ENCODE data around the gene SIX4.

SIX4 gene

DNA sequence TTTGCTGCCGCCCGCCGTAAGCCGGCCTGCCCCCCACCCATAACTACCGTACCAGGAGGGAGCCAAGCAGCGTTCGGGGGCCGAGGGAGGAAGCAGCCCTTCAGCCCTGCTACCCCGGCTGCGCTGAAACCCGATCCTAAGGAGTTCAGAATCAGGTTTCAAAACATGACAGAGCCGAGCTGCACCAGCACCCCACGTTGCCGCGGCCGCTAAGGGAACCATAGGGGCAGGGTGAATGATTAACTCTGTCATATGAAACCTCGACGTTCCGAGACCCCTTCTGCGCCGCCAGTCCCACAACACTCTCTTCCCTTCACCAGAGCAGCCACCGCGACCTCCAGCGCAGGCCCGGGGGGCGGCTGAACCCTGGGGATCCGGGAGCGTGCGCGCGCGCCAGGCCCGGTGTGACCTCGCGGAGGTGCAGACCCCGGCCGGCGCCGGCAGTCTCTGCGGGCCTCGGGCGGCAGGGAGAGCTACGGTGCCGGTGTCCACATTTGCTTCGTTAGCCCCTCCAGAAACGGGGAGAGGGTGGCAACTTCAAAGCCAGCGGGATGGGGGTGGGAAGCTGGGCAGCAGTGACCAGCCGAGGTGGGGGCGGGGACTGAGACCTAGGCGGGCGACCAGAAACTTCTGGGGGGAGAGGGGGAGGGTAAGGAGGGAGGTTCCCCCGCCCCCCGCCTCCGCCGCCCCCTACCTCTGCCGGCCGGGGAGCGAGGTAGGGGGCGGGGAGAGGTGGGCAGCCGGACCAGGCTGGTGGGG is 1.6 kb downstream of the SIX4 start:
- DNase-seq (ENCODE audit: low spot score) (peak; percentile 71), FAIRE-seq (peak; percentile 98)

DNA sequence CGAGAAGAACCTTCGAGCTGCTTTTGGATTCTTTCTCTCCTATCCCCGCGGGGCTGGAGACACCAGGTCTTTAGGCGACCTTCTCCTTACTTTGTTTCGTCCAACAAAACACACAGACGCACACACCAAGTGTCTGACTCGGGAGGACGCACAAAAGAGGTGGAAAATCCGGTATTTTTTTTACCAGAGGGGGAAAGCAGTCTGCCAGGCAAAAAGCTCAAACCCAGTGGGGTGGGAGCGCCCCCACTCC is 2.1 kb downstream of the SIX4 start:
- DNase-seq (ENCODE audit: low spot score) (no peak), FAIRE-seq (no peak)

DNA sequence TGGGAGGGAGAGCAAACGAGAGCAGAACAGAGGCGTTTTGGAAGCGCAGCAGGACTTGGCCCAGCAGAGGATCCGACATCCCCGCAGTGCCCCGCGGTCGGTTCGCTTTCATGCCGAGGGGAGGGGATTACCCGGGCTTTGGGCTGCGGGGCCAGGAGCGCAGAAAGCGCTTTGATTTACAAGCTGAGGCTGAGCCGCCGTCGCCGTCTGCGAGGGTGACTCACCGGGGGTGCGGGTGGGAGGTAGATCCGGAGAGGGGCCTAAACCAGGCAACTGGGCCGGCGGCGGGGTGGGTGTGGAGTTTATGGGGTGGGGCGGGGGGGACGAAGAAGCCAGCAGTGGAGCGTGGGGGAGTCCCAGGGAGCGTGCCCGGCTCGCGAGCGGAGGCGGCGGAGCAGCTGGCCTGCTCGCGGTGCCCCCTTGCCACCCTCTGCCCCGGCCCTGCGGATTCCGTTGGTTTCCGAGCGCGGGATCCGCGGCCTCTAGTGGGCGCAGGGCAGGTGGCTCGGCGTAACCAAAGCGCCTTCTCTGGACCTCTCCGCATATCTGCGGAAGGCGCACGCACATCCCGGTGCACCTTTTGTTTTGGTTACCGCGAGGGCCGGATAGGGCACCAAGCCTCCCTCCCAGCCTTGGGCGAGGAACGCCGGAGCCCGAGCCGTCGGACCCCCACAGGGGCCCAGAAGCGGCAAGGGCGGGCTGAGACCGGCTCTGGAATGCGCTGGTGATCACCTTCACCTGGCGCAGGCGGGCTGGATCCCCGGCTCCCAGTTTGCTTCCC is 2.6 kb downstream of the SIX4 start:
- FAIRE-seq: peak; percentile 98

DNA sequence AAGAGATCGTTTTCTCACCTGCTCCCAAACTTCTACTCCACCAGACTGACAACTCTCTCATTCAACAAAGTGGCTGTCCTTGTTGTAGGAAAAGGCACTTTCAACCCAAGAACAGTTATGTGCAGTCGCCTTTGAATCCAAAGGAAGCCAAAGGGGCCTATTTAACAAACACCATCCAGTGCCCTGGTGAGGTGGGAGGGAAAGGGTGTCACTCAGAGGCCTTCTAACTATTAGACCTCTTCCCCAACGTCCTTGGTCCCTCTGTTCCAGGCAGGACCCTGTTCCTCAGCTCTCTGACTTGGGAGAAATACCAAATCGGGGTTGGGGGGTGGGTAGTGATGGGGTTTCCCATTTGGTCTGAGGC is 3.2 kb downstream of the SIX4 start:
- DNase-seq (ENCODE audit: low spot score): peak; percentile 27
- FAIRE-seq: no peak

More for the DNA sequence above, 2.6 kb downstream of the SIX4 start:
- DNase-seq (ENCODE audit: low spot score): peak; percentile 88

DNA sequence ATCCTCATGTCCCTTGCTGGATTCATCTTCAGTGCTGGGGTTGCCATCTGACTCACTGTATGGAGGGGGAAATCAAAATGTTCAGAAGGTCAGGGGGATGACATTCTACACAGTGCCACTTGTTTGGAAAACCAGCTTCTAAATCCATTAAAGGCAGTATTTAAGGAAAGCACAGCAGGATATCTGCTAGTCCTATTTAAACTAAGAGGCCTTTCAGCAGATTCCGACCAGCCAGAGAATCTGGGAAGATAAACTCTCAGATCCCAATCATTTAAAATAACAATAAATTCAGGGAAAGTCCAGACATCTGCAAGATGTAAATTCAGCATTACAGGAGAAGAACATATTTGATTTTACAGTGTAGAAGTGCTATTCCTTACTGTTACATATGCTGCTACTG is 3.8 kb downstream of the SIX4 start:
- FAIRE-seq (no peak), DNase-seq (ENCODE audit: low spot score) (no peak)

DNA sequence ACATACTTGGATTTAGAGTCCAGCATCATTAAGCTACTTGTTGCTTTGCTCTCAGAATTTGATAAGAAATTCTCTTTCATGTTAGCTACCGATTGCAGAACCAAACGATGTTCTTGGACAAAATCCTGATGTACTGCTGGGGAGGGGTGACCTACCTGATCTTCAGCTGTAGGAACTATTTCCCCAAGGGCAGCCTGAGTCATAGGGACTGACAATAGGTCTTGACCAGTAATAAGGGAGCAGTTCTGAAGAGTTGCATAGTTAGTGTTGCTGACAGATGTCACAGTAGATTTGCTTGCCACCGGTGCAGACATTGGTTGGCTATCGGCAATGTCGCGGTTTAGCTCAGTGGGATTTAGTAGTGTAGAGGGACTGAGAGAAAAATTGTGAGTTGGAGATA is 10.6 kb downstream of the SIX4 start:
- DNase-seq (ENCODE audit: low spot score) (no peak), FAIRE-seq (peak; percentile 58)

DNA sequence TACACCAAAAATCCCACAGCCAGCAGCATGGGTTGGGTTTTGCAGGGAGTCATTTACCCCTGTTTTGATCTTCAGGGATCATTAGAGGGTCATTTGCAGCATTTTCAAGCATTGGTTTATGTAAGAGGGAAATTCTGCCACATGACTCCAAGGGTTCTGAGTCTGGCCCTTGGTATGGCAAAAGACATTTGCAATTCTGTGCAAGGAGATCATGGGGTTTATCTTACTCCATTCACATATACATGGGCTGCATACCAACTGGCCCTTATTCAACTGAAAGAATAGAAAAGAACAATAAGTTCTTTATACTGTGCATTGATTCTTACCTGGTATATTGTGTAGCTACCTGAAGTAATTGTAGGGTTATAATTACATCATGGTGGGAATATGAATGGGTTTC is 13.7 kb downstream of the SIX4 start:
- DNase-seq (ENCODE audit: low spot score) (no peak), FAIRE-seq (no peak)

DNA sequence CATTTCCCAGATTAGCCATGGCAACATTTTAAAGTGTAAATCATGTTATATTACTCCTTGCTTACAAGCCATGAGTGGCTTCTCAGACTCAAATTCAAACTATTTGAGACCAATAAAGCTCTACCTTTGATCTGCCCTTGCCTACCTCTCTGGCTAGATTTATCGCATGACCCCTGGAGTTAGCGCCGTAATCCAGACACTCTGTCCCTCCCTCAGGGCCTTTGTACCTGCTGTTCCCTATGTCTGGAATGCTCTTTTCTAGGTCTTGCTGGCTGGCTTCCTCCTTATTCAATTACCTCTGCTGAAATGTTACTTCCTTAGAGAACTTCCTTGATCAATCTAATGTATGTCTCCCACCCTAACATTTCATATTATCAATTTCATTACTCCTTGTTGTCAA is 16.3 kb downstream of the SIX4 start:
- DNase-seq (ENCODE audit: low spot score): no peak
- FAIRE-seq: peak; percentile 5

DNA sequence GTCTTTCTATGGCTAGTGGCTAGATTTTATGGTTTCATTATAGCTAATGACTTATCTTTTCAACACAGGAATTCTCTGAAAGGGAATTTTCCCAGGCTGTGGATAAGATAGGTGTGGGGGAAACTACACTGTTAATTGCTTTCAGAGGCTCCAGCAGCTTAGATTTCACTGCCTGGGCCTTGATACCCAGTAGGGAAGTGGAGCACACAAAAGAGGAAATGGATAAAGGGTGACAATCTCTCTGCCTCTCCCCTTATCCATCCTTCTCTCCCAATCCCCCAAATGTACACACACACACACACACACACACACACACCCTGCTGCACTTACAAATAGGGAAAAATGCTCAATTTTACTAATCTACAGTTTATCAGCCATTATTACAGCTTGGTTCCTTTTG is 19.1 kb downstream of the SIX4 start:
- DNase-seq (ENCODE audit: low spot score) (no peak), FAIRE-seq (no peak)

DNA sequence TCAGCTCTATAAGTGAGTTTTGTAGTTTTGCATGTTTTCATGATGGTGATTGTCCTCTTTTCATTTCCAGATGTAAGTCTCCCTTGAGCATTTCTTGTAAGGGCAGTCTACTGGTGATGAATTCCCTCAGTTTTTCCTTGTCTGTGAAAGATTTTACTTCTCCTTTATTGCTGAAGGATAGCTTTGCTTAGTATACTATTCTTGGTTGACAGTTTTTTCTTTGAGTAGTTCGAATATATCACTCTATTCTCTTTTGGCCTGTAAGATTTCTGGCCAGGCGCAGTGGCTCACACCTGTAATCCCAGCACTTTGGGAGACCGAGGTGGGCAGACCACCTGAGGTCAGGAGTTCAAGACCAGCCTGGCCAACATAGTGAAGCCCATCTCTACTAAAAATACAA is 23.6 kb downstream of the SIX4 start:
- FAIRE-seq: no peak
- DNase-seq (ENCODE audit: low spot score): no peak

DNA sequence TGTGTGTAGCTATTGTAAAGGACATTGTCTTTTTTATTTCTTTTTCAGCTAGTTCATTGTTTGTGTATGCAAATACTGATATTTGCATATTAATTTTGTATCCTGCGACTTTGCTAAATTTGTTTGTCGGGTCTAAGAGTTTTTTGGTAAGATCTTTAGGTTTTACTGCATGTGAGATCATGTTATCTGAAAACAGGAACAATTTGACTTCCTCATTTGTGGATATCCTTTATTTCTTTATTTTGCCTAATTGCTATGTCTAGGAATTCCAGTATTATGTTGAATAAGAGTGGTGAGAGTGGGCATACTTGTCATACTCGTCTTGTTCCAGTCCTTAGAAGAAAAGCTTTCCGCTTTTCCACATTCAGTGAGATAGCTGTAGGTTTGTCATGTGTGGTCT is 28.8 kb downstream of the SIX4 start:
- DNase-seq (ENCODE audit: low spot score) (no peak), FAIRE-seq (peak; percentile 9)

DNA sequence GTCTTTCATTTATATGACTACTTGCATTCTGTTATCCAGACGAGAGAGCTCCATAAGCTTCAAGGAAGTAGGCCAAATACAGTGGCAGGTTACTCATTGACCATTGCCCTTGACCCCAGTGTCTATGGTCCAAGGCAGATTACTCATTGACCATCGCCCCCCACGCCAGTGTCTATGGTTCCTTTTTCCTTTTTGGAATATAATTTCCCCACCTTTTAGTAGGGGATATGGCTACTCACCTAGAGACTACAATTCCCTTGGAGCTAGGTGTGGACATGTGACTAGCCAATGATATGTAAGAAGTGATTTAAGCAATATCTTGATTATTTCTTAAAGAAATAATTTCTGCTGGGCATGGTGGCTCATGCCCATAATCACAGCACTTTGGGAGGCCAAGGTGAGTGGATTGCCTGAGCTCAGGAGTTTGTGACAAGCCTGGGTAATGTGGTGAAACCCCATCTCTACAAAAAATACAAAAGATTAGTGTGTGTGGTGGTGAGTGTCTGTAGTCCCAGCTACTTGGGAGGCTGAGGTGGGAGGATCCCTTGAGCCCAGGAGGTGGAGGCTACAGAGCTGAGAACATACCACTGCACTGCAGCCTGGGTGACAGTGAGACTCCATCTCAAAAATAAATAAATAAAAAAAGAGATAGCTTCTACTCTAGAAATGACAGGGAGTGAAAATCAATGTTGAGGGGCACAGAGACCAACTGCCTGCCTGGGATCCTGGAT is 32.6 kb downstream of the SIX4 start:
- peak; percentile 83 for FAIRE-seq
- no peak for DNase-seq (ENCODE audit: low spot score)

DNA sequence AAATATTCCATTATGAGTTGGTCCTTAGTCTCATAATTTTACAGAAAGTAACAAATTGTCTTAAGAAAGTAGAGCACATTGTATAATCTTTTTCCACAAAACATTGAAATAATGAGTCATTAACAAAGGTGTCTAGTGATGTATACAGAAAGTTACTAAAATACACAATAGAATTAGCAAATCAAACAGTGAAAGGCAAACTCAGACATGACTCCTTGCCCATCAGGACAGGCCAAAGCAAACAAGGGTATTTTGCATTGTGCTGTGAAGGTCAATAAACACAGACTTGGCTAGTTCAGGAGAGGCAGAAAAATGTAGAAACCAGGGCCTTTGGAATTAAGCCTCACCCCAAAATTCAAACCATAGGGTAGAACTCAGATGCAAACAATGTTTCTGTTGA is 37.3 kb downstream of the SIX4 start:
- DNase-seq (ENCODE audit: low spot score): no peak
- no peak for FAIRE-seq

DNA sequence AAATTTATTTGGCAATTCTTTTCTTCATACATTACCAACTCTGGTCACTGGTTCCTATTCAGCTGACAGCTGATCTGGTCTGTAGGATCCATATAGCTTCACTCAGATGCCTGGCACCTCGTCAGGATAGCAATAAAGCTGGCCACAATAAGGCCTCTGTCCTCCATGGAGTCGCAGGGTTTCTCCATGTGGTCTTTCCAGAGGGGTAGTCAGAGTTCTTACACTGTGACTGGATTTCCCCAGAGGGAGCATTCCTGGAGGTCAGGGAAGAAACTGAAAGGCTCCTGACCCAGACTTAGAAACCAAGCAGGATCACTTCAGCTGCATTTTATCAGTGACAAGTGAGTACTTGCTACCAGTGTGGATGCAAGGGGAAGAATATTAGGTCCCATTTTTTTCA is 39.9 kb downstream of the SIX4 start:
- FAIRE-seq: no peak
- no peak for DNase-seq (ENCODE audit: low spot score)

DNA sequence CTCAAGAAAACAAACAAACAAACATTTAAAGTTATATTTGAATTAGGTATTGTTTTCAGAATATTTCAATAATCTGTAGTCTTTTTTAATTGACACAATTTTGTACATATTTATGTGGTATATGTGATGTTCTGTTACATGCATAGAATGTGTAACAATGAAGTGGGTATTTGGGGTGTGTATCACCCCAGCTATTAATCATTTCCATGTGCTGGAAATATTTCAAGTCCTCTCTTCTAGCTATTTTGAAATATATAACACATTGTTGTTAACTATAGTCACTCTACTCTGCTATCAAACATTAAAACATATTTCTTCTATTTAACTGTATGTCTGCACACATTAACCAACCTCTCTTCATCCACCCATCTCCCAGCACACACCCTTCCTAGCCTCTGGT is 42.9 kb downstream of the SIX4 start:
- DNase-seq (ENCODE audit: low spot score) (no peak), FAIRE-seq (no peak)

DNA sequence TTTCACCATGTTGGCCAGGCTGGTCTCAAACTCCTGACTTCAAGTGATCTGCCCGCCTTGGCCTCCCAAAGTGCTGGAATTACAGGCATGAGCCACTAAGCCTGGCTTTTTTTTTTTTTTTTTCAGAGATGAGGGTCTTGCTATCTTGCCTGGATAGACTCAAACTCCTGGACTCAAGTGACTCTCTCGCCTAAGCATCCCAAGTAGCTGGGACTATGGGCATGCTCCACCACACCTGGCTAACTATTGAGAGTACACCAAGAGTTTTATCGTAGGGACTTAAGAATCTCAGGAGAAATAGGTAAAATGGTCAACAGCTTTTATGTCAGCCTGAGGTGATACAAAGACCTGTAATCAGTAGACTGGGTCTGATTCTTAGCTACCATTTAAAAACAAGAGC is 43.6 kb downstream of the SIX4 start:
- no peak for DNase-seq (ENCODE audit: low spot score)
- no peak for FAIRE-seq

DNA sequence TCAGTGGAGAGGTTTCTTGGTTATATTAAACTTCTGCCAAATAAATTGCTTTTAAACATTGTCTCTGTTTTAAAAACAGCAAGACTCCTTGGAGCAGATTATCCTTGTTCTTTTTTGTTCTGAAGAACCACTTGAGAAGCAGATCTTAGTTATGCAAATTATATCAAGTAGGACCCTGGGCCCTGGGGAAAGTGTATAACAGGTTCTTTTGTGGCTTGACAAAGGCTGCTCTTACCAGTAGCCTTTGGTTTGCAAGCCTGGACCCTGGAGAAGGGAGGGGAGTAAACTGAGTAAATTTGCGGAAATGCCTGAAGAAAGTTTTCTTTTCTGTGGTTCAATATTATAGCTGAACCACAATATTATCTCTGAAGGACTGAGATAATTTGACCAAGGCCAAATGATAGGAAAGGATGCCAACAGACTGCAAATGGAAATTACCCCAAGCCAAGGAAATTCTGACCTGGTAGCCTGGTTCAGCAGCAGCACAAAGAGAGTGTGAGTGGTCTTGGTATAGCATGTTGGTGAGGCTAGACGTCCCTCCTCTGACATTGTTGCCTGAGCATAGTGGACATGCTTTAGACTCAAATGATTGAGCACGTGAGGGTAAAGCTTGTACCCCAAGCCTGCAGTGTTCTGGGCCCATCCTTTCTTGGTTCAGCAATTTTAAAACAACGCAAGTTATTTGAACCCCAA is 44.4 kb downstream of the SIX4 start:
- FAIRE-seq (peak; percentile 79), DNase-seq (ENCODE audit: low spot score) (no peak)

DNA sequence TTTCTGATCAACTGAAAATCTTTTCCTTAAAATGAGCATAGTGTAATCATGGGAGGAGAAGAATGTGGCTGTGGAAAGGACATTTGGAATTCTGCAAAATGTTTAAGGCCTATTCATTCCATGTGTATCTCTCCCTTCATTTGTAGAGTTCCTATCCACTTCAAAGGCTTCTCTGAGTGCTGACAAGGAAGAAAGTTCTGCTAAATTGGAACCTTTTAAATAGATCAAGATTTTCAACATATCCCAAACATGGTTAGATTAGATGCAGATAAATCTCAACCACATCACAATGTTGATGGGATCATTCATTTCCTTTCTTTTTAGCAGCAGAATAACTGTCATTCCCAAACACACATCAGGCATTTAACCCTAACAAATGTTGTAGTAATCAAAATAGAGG is 46.5 kb downstream of the SIX4 start:
- no peak for FAIRE-seq

DNA sequence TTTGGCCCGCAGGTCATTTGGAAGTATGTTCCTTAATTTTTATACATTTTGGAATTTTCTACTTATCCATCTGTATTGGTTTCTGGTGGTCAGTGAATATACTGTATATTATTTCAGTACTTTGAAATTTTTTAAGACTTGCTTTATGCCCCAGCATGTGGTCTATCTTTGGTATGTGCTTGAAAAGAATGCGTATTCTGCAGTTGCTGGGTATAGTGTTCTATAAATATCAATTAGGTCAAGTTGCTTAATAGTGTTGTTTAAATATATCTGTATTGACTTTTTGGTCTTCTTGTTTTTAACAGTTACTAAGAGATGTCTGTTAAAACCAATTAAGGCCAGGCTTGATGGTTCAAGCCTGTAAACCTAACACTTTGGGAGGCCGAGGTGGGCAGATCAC is 53.2 kb downstream of the SIX4 start:
- no peak for FAIRE-seq
- no peak for DNase-seq (ENCODE audit: low spot score)

More for the DNA sequence above, 46.5 kb downstream of the SIX4 start:
- DNase-seq (ENCODE audit: low spot score): no peak

DNA sequence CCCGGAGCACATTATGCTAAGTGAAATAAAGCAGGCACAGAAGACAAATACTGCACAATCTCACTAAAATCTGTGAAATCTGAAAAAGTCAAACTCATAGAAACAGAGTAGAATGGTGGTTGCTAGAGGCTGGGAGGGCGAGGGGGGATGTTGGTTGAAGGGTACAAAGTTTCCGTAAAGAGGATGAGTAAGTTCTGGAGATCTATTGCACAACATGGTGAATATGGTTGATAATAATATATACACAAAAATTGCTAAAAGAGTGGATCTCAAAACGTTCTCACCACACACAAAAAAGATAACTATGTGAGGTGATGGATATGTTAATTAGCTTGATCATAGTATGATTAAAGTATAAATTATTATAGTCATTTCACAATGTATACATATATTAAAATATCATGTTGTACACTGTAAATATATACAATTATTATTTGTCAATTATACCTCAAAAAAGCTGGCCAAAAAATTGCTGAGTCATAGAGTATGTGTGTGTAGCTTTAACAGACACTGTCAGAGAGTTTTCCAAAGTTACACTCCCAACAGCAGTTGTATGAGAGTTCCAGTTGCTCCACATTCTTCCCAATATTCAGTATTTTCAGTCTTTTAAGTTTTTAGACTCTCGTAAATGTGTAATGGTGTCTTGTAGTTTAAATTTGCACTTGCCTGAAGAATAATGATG is 55.6 kb downstream of the SIX4 start:
- FAIRE-seq (peak; percentile 42), DNase-seq (ENCODE audit: low spot score) (no peak)

DNA sequence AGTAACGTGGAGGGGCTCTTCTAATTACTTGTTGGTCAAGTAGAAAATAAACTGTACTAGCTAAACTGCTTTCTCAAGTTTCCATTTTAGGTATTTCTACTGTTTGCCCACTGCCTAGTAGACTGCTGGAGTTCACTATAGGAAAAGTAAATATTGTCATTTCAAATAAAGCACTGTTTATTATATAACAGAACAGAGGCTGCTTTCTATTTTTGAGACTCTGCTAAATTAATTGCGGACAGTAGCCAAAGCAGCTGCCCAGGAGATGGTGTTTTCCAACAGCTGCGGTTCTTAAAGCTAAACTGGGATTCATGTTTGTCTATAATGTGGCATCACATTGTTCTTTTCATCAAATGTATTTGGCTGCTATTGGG is 59.0 kb downstream of the SIX4 start:
- FAIRE-seq (no peak), DNase-seq (ENCODE audit: low spot score) (no peak)

DNA sequence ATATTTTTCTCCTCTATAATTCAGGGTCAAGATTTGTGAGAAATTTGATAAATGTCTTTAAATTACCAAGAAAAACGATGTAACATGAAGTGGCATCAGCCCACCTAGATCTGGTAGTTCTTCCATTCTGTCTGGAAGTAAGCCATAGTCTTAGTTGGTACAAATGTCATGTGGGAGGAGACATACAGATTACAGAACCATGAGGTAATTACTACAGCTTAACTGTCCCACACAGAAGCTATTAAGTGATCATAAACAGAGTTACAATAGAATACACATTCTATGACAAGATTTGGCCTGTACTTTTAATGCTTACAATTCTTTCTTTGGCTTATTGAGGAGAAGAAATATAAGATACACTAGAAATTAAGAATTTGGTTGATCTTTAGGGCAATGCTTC is 61.2 kb downstream of the SIX4 start:
- FAIRE-seq (peak; percentile 71), DNase-seq (ENCODE audit: low spot score) (no peak)

Data from urothelium cell line (cell line).